A172 (cell line): ENCODE results near the gene RIPOR1. TPM values are rescaled to one million over a fixed set of nuclear protein-coding genes. Genes with fewer than 3 reads are reported as not detected.

ENCODE experiments used
- total RNA-seq: library from RNA; depleted of rRNA; stranded (reverse); fragments of >200 nt; shearing (Covaris generic); gene quantifications from 2 replicates; pipeline ENCODE4 v1.2.3, GENCODE V29; 2014; rRNA removed

RIPOR1 gene
- total RNA-seq, 1 experiment from 2014 or later = 31.6 TPM

Other genes with a start within 250 kb of the RIPOR1 start
- gene PLEKHG4, start 249.3 kb upstream of the RIPOR1 start, total RNA-seq = 0.14 TPM in 1 of 2 replicates, not detected in the other
- not detected in 2 replicates for gene KCTD19, start 202.1 kb upstream of the RIPOR1 start, total RNA-seq
- not detected in 2 replicates for gene LRRC36, start 202.0 kb upstream of the RIPOR1 start, total RNA-seq
- gene TPPP3, start 135.3 kb upstream of the RIPOR1 start, total RNA-seq = 0.31 TPM in 1 of 2 replicates, not detected in the other
- 18.2 and 24.3 TPM in 2 replicates for gene ZDHHC1, start 112.4 kb upstream of the RIPOR1 start, total RNA-seq
- gene HSD11B2, start 97.7 kb upstream of the RIPOR1 start, total RNA-seq = 0.93 TPM in 1 of 2 replicates, not detected in the other
- gene ATP6V0D1, start 47.7 kb upstream of the RIPOR1 start, total RNA-seq = 66.8 and 77.5 TPM in 2 replicates
- gene AGRP, start 45.3 kb upstream of the RIPOR1 start, total RNA-seq = not detected in 2 replicates
- 29.7 and 30.3 TPM in 2 replicates for gene CTCF, start 33.7 kb downstream of the RIPOR1 start, total RNA-seq
- gene CARMIL2, start 116.3 kb downstream of the RIPOR1 start, total RNA-seq = 5.1 and 11.7 TPM in 2 replicates
- gene ACD, start 131.4 kb downstream of the RIPOR1 start, total RNA-seq = 43.0 and 73.8 TPM in 2 replicates
- 5.7 and 12.9 TPM in 2 replicates for gene PARD6A, start 132.1 kb downstream of the RIPOR1 start, total RNA-seq
- gene ENKD1, start 137.9 kb downstream of the RIPOR1 start, total RNA-seq = 1.7 TPM in 1 of 2 replicates, not detected in the other
- gene C16orf86, start 138.0 kb downstream of the RIPOR1 start, total RNA-seq = not detected in 2 replicates
- 21.9 and 25.9 TPM in 2 replicates for gene GFOD2, start 190.5 kb downstream of the RIPOR1 start, total RNA-seq